AG04449 (cell line): ENCODE results near the gene MPHOSPH10.

Experiments
- CTCF ChIA-PET: fragments of 350-600 bp; formaldehyde crosslinking; extraction: SDS; loops from one replicate; lab custom pipeline; 2021; ENCODE audit warnings: antibody characterized with exemption; lab: Yijun Ruan, JAX
- POLR2A ChIA-PET: fragments of 400-600, 350-600 bp; formaldehyde crosslinking; extraction: SDS; loops from one replicate; lab custom pipeline; 2020; ENCODE audit warnings: antibody characterized with exemption, inconsistent platforms; lab: Yijun Ruan, JAX
- DNase-seq: peaks from one replicate; pipeline ENCODE4 v3.0.0-alpha.2; 2010; ENCODE audit warnings: low read depth, low spot score
- H3K4me3 ChIP-seq: 2 replicates; pipeline ENCODE4 v1.5.1; 2011; ENCODE audit warnings: low read depth, mild to moderate bottlenecking, control low read depth, low read length
- CTCF ChIP-seq: IDR thresholded peaks from one replicate; pipeline ENCODE4 v1.5.1; 2011; ENCODE audit warnings: mild to moderate bottlenecking, moderate library complexity, low read length, control low read depth, inconsistent platforms; ENCODE audit not compliant: insufficient read depth; ENCODE audit errors: missing control alignments

The MPHOSPH10 gene

DNA sequence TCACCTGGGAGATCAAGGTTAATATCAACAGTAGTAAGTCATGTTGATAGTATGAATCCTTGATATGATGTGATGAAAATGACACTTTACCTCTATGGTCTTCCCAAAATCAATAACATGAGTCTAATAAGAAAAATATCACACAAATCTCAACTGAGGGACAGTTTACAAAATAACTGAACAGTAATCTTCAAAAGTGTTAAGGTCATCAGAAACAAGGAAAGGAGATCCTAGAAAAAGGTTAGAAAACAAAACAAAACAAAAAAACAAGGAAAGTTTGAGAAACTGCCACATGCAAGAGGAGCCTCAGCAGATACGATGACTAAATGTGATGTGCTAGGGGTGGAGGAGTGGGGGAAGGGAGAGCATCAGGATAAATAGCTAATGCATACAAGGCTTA, 16.6 kb upstream of the MPHOSPH10 start:
- ChIA-PET CTCF (interaction anchor here (5.6 kb wide), 1 partner anchor 15 kb away, joined by 48 read pairs; no protein-coding TSS in a partner anchor), POLR2A (no interaction called here)
- no peak overlapping the region for H3K4me3 ChIP-seq
- TF ChIP-seq CTCF: no peak
- no peak for DNase-seq

GRCh38 chr2:71117063-71117462, 13.4 kb upstream of the MPHOSPH10 start:
- TF ChIP-seq CTCF: no peak
- POLR2A ChIA-PET: interaction anchor here (0.7 kb wide), 1 partner anchor 50 kb away, joined by 3 read pairs; no protein-coding TSS in a partner anchor
- no peak for DNase-seq
- no peak overlapping the region for H3K4me3 ChIP-seq
- CTCF ChIA-PET: interaction anchor here (1.0 to 5.6 kb wide), 2 partner anchors 13 to 18 kb away, joined by 3 to 48 read pairs; partner anchors contain the start of gene MCEE

- POLR2A ChIA-PET: no interaction called here
- TF ChIP-seq CTCF: no peak
- CTCF ChIA-PET: interaction anchor here (1.0 to 3.5 kb wide), 2 partner anchors 10 to 19 kb away, joined by 4 to 16 read pairs; no protein-coding TSS in a partner anchor
- DNase-seq: no peak
- no peak overlapping the region for H3K4me3 ChIP-seq
Measured at GRCh38 chr2:71120195-71120594, 10.2 kb upstream of the MPHOSPH10 start.

DNA sequence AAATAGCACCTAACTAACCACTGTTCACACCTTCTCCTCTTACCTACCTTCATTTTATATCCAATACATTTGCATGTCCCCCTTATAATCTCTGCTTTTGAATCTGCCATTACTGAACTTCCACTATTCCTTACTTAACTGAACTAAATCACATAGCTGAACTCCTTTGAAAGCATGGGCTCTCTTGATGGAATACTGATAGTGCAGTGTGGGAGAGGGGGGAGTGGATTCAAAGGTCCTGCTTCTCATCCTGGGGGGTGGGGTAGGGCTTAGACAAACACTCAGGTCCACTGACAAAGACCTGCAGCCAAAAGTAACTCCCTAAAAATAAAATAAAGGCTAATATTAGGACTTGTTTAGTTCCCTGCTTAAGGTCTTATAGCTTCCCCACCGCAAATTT, 9.0 kb upstream of the MPHOSPH10 start:
- ChIA-PET POLR2A (no interaction called here), CTCF (interaction anchor here (1.4 to 3.5 kb wide), 2 partner anchors 21 to 24 kb away, joined by 4 to 16 read pairs; no protein-coding TSS in a partner anchor)
- H3K4me3 ChIP-seq: no peak overlapping the region
- no peak for TF ChIP-seq CTCF
- DNase-seq: no peak

DNA sequence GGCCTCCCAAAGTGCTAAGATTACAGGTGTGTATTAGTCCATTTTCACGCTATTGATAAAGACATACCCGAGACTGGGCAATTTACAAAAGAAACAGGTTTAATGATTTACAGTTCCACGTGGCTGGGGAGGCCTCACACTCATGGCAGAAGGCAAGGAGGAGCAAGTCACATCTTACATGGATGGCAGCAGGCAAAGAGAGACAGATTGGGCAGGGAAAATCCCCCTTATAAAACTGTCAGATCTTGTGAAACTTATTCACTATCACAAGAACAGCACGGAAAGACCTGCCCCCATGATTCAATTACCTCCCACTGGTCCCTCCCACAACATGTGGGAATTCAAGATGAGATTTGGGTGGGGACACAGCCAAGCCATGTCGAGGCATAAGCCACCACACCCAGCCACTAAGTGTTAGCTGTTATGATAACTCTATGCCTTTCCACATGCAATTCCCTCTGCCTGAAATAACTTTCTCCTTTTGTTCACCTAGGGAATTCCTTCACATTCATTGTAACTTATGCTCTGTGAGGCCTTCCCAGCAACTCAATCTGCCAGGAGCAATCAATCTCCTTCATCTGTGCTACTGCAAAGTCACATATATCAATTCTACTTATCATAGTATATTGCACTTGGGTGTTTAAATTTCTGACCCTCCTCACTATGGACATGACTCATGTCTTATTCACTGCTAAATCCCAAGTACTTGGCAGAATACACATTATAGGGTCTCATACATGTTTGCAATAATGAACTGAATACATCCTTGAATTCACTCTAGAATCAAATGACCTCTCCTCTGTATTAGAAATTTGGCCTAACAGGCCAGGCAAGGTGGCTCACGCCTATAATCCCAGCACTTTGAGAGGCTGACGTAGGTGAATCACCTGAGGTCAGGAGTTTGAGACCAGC, 7.8 kb upstream of the MPHOSPH10 start:
- ChIA-PET CTCF (interaction anchor here (0.8 to 3.5 kb wide), 3 partner anchors 22 to 25 kb away, joined by 3 to 16 read pairs (median 4); no protein-coding TSS in a partner anchor), POLR2A (no interaction called here)
- DNase-seq: no peak
- no peak overlapping the region for H3K4me3 ChIP-seq
- TF ChIP-seq CTCF: no peak

DNA sequence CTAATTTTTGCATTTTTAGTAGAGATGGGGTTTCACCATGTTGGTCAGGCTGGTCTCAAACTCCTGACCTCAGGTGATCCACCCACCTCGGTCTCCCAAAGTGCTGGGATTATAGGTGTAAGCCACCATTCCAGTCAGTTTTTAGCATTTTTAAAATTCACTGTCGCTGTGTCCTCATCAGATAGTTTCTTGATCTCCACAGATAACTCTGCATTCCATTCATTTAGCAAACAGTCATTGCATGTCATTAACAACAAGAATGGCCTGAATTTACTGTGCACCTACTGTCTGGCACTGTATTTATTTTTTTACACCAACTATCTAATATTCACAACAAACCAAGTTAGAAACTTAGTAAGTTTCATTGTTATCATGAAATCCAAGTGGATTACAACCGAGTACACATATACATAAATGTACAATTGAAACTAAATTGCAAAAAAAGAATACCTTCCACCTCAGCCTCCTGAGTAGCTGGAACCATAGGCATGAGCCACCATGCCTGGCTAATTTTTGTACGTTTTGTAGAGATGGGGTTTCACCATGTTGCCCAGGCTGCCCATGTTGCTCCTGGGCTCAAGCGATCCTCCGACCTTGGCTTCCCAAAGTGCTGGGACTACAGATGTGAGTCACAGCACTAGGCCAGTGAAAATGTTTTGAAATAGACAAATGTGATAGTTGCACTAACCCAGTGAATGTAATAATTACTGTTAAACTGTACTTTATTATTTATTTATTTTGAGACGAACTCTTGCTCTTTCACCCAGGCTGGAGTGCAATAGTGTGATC, 4.7 kb upstream of the MPHOSPH10 start:
- POLR2A ChIA-PET: no interaction called here
- DNase-seq: no peak
- no peak for TF ChIP-seq CTCF
- H3K4me3 ChIP-seq: no peak overlapping the region
- CTCF ChIA-PET: interaction anchor here (1.1 to 1.7 kb wide), 2 partner anchors 25 to 30 kb away, joined by 3 to 9 read pairs; no protein-coding TSS in a partner anchor
